A673 (cell line): ENCODE data around the gene GCFC2. TPM values are rescaled to one million over a fixed set of nuclear protein-coding genes. Genes with fewer than 3 reads are reported as not detected.

ENCODE experiments used
- BruUV-seq: library from RNA; stranded (reverse); fragments of 400-500 nt; replicated peaks from 2 replicates; lab custom pipeline; 2021; lab: Mats Ljungman, UMichigan
- CTCF ChIA-PET: fragments of 300-600 bp; sonication (Branson Sonifier 250); formaldehyde crosslinking; loops from one replicate; lab custom pipeline; 2022; ENCODE audit warnings: antibody characterized with exemption; lab: Charles Lee
- POLR2A ChIA-PET: fragments of 300-600 bp; sonication (Branson Sonifier 250); formaldehyde crosslinking; loops from one replicate; lab custom pipeline; 2022; ENCODE audit warnings: antibody characterized with exemption; ENCODE audit not compliant: low non-redundant PET; lab: Charles Lee
- DNase-seq: peaks from one replicate; pipeline ENCODE4 v3.0.0-alpha.2; 2015; ENCODE audit warnings: low spot score
- H3K27ac ChIP-seq: fragments of 200-600 bp; sonication (generic); 2 replicates; pipeline ENCODE4 v1.5.1; 2016; ENCODE audit warnings: mixed run types, low read depth, mild to moderate bottlenecking, mixed read lengths, antibody characterized with exemption, low read length; ENCODE audit not compliant: poor library complexity, severe bottlenecking
- H3K27me3 ChIP-seq: fragments of 200-600 bp; sonication (generic); replicated peaks from 2 replicates; pipeline ENCODE4 v1.6.1; 2017; ENCODE audit warnings: mixed run types, low read depth, mild to moderate bottlenecking, mixed read lengths, antibody characterized with exemption, low read length; ENCODE audit not compliant: insufficient read depth, poor library complexity
- H3K36me3 ChIP-seq: fragments of 200-600 bp; sonication (generic); 2 replicates; pipeline ENCODE4 v1.6.1; 2016; ENCODE audit warnings: mixed run types, mild to moderate bottlenecking, mixed read lengths, antibody characterized with exemption, low read length; ENCODE audit not compliant: insufficient read depth, poor library complexity, severe bottlenecking
- H3K4me1 ChIP-seq: fragments of 200-600 bp; sonication (generic); 2 replicates; pipeline ENCODE4 v1.6.1; 2017; ENCODE audit warnings: mixed run types, mild to moderate bottlenecking, mixed read lengths, antibody characterized with exemption, low read length; ENCODE audit not compliant: insufficient read depth, poor library complexity, severe bottlenecking
- H3K4me3 ChIP-seq: fragments of 200-600 bp; sonication (generic); 2 replicates; pipeline ENCODE4 v1.5.1; 2016; ENCODE audit warnings: low read depth, mixed run types, mild to moderate bottlenecking, mixed read lengths, low read length; ENCODE audit not compliant: poor library complexity, severe bottlenecking
- H3K9me3 ChIP-seq: fragments of 200-600 bp; sonication (generic); 2 replicates; pipeline ENCODE4 v1.6.1; 2016; ENCODE audit warnings: mixed run types, low read depth, mild to moderate bottlenecking, mixed read lengths, antibody characterized with exemption, low read length; ENCODE audit not compliant: poor library complexity, severe bottlenecking
- EZH2 ChIP-seq: fragments of 200-600 bp; sonication (generic); IDR thresholded peaks from 2 replicates; pipeline ENCODE4 v1.6.1; 2017; ENCODE audit warnings: borderline replicate concordance, low read depth, mild to moderate bottlenecking, mixed read lengths, antibody characterized with exemption, low read length; ENCODE audit not compliant: poor library complexity, severe bottlenecking
- intact Hi-C: fragments of 100-400 bp; cut with micrococcal nuclease; formaldehyde crosslinking; loops from one replicate; pipeline ENCODE4 v1.10.0; 2022; ENCODE audit not compliant: unreplicated experiment
- total RNA-seq: library from RNA; stranded (reverse); gene quantifications from 2 replicates; pipeline ENCODE4 v1.2.3, GENCODE V29; 2021
- TF ChIP-seq, protein P1 (sequence below): fragments of 300-800, 200-600 bp; sonication (generic); conservative IDR thresholded peaks from 2 replicates; pipeline ENCODE4 v1.5.1; 2017; ENCODE audit warnings: low read depth, mild to moderate bottlenecking, antibody characterized with exemption, low read length, moderate library complexity, mixed read lengths

GCFC2 gene
- total RNA-seq, 1 experiment from 2014 or later = 42.2 TPM

DNA sequence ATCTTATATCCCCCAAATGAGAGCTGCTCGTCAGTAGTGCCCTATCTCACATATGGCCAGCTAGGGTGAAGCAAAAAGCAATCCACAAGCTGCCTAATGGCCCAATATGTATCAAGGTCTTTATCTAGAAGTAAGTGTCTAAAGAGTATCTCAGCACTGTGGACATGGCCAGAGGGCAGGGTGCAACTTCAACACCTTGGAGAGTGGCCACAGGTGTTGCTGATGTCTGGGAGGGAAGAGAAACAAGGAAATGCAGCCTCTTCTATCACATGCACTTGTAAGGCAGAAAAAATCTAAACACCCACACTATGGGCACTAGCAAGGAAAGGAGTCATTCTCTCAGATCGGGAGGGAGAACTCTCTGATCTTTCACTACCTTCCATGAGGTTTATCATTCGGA lies 87.8 kb downstream of the GCFC2 start:
- no peaks in the 10 kb centered on the region for H3K9me3 ChIP-seq
- H3K36me3 ChIP-seq = no peaks in the 10 kb centered on the region
- no peak for DNase-seq
- TF ChIP-seq, protein P1, sequence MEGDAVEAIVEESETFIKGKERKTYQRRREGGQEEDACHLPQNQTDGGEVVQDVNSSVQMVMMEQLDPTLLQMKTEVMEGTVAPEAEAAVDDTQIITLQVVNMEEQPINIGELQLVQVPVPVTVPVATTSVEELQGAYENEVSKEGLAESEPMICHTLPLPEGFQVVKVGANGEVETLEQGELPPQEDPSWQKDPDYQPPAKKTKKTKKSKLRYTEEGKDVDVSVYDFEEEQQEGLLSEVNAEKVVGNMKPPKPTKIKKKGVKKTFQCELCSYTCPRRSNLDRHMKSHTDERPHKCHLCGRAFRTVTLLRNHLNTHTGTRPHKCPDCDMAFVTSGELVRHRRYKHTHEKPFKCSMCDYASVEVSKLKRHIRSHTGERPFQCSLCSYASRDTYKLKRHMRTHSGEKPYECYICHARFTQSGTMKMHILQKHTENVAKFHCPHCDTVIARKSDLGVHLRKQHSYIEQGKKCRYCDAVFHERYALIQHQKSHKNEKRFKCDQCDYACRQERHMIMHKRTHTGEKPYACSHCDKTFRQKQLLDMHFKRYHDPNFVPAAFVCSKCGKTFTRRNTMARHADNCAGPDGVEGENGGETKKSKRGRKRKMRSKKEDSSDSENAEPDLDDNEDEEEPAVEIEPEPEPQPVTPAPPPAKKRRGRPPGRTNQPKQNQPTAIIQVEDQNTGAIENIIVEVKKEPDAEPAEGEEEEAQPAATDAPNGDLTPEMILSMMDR = no peak
- TF ChIP-seq EZH2 = no peak
- no TSS peak for BruUV-seq
- ChIA-PET POLR2A (no interaction called here), CTCF (no interaction called here)
- H3K4me1 ChIP-seq = peaks cover 17% of the 10 kb centered on the region
- no peak overlapping the region for H3K4me3 ChIP-seq
- intact Hi-C loops = loop anchor here (10.0 kb wide), 1 partner anchor 348 kb away; no protein-coding TSS in a partner anchor
- no peak overlapping the region for H3K27ac ChIP-seq
- no peaks in the 10 kb centered on the region for H3K27me3 ChIP-seq

DNA sequence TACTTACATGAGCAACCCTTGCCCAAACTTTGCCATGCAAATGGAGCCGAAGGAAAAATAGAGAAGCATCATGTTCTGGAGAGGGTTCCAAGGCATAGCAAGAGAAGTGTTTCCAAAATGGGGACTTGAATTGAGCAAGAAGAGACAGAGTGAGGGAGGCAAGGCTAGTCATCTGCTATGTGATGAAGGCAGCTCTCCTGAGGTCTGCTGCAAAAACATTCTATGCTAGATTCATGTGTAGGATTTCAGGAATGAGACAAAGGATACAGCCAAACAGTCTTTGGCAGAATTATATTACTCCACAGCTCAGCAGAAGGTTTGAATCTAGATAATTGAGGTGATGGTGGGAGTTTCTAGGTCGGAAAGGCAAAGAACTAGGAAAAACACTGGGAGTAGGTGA lies 88.2 kb downstream of the GCFC2 start:
- Histone ChIP-seq H3K27me3 (no peaks in the 10 kb centered on the region), H3K36me3 (no peaks in the 10 kb centered on the region), H3K4me3 (no peak overlapping the region), H3K9me3 (no peaks in the 10 kb centered on the region), H3K4me1 (peaks cover 17% of the 10 kb centered on the region), H3K27ac (no peak overlapping the region)
- no TSS peak for BruUV-seq
- intact Hi-C loops = loop anchor here (10.0 kb wide), 1 partner anchor 348 kb away; no protein-coding TSS in a partner anchor
- CTCF ChIA-PET = no interaction called here
- POLR2A ChIA-PET = no interaction called here
- TF ChIP-seq, protein P1 = no peak
- TF ChIP-seq EZH2 = no peak
- no peak for DNase-seq

DNA sequence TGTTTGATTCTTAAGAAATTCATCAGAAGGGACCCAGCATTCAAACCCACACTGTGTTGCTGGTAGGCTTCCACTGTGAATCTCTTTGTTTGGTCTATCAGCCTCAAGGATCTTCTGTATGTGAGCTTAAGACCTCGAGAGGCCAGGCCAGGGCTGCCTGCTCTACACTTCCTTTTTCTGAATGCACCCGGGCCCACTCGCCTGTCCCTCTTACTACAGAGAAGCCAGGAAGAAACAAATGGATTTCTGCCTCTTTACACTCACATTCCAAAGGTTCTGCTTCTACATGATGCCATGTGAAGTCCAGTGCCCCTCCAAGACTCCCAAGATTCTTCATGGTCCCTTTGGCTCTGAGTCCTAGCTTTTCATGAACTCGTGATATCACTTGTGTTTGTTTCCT lies 89.5 kb downstream of the GCFC2 start:
- ChIA-PET POLR2A (no interaction called here), CTCF (no interaction called here)
- intact Hi-C loops = loop anchor here (10.0 kb wide), 1 partner anchor 346 kb away; no protein-coding TSS in a partner anchor
- Histone ChIP-seq H3K4me1 (peaks cover 17% of the 10 kb centered on the region), H3K27ac (no peak overlapping the region), H3K36me3 (no peaks in the 10 kb centered on the region), H3K9me3 (no peaks in the 10 kb centered on the region), H3K4me3 (no peak overlapping the region), H3K27me3 (no peaks in the 10 kb centered on the region)
- no TSS peak for BruUV-seq
- DNase-seq = no peak
- TF ChIP-seq, protein P1 = no peak
- no peak for TF ChIP-seq EZH2
